K562 (cell line): Measurements from ENCODE around the gene MAN1A1. TPM values are rescaled to one million over a fixed set of nuclear protein-coding genes. Genes with fewer than 3 reads are reported as not detected.
A peak's percentile ranks its signal among the peaks of the same experiment; 100 is the strongest.

ENCODE experiments used
- ATAC-seq: fragments of 200-7000 bp; cut with Tn5 transposase; 3 replicates; pipeline ENCODE4 v1.9.1; 2020; ENCODE audit warnings: moderate library complexity
- BruUV-seq: library from RNA; stranded (reverse); fragments of 400-500 nt; replicated peaks from 2 replicates; lab custom pipeline; 2021; lab: Mats Ljungman, UMichigan
- CTCF ChIA-PET: fragments of 300-600 bp; formaldehyde crosslinking; extraction: SDS; loops from one replicate; lab custom pipeline; 2021; ENCODE audit warnings: low intra/inter-chr PET ratio; lab: Yijun Ruan, JAX
- POLR2A ChIA-PET: fragments of 300-600, 350-650 bp; sonication (Branson Sonifier 250); formaldehyde crosslinking; extraction: SDS; loops from one replicate; lab custom pipeline; 2021; ENCODE audit warnings: antibody characterized with exemption, inconsistent platforms; lab: Yijun Ruan, JAX
- DNase-seq, 4 experiments: peaks; one replicate each; pipeline versions ENCODE4 v3.0.0 to v3.0.0-alpha.2; 2011 to 2018; ENCODE audit warnings: low spot score in 3 of 4, mixed read lengths in 3 of 4; ENCODE audit errors: extremely low read depth in 1 of 4
- FAIRE-seq: peaks from 2 replicates; lab custom pipeline; 2011; peaks lifted over from hg19 to GRCh38; lab: Jason Lieb, UNC
- H2AFZ ChIP-seq: 2 replicates; pipeline ENCODE4 v1.6.0; 2011; ENCODE audit warnings: low read depth, low read length, control low read depth, inconsistent platforms
- H3K27ac ChIP-seq: fragments of 200-600 bp; 3 replicates; pipeline ENCODE4 v1.8.0; 2011; ENCODE audit warnings: low read depth, mild to moderate bottlenecking, control low read depth, inconsistent platforms, low read length, moderate library complexity, mixed read lengths; ENCODE audit errors: extremely low read depth
- H3K27me3 ChIP-seq, 2 experiments: fragments of 300-600 bp in 1 of 2; 2 replicates in 1 of 2; 3 replicates in 1 of 2; pipeline versions ENCODE4 v1.6.0 to v1.8.0; 2011; ENCODE audit warnings: inconsistent platforms in 2 of 2, low read length in 2 of 2, mild to moderate bottlenecking in 1 of 2, mixed read lengths in 1 of 2, moderate library complexity in 1 of 2; ENCODE audit not compliant: control insufficient read depth in 2 of 2, insufficient read depth in 2 of 2
- H3K36me3 ChIP-seq: fragments of 300-600 bp; 3 replicates; pipeline ENCODE4 v1.8.0; 2011; ENCODE audit warnings: mild to moderate bottlenecking, low read length, inconsistent platforms; ENCODE audit not compliant: control insufficient read depth, insufficient read depth
- H3K4me1 ChIP-seq, 2 experiments: fragments of 200-600 bp in 1 of 2; replicated peaks in 1 of 2; 2 replicates in 1 of 2; 3 replicates in 1 of 2; pipeline versions ENCODE4 v1.5.1 to v1.8.0; 2011; ENCODE audit warnings: inconsistent platforms in 2 of 2, low read length in 2 of 2, mild to moderate bottlenecking in 1 of 2, mixed read lengths in 1 of 2, moderate library complexity in 1 of 2; ENCODE audit not compliant: control insufficient read depth in 2 of 2, insufficient read depth in 2 of 2
- H3K4me2 ChIP-seq: 2 replicates; pipeline ENCODE4 v1.6.1; 2011; ENCODE audit warnings: low read length, control low read depth, inconsistent platforms, mixed read lengths; ENCODE audit not compliant: insufficient read depth
- H3K4me3 ChIP-seq: fragments of 200-600 bp; sonication (generic), shearing (Covaris generic); 2 replicates; pipeline ENCODE4 v1.5.1; 2016; ENCODE audit warnings: control low read depth, inconsistent platforms
- H3K79me2 ChIP-seq: fragments of 200-600 bp; 3 replicates; pipeline ENCODE4 v1.8.0; 2011; ENCODE audit warnings: low read length, inconsistent platforms; ENCODE audit not compliant: control insufficient read depth, insufficient read depth
- H3K9ac ChIP-seq, 2 experiments: 2 replicates each; pipeline versions ENCODE4 v1.6.0 to v1.6.1; 2011; ENCODE audit warnings: low read depth in 2 of 2, low read length in 2 of 2, control low read depth in 1 of 2, inconsistent platforms in 1 of 2, mild to moderate bottlenecking in 1 of 2, mixed read lengths in 1 of 2; ENCODE audit not compliant: insufficient read depth in 1 of 2
- H3K9me1 ChIP-seq: one replicate; pipeline ENCODE4 v1.6.0; 2011; ENCODE audit warnings: inconsistent platforms, mild to moderate bottlenecking, low read length, moderate library complexity; ENCODE audit not compliant: control insufficient read depth, insufficient read depth
- H3K9me3 ChIP-seq: replicated peaks from 2 replicates; pipeline ENCODE4 v1.5.1; 2011; ENCODE audit warnings: low read depth, low read length, inconsistent platforms; ENCODE audit not compliant: control insufficient read depth, insufficient read depth
- H4K20me1 ChIP-seq: replicated peaks from 2 replicates; pipeline ENCODE4 v1.6.1; 2011; ENCODE audit warnings: low read length, inconsistent platforms, mixed read lengths; ENCODE audit not compliant: control insufficient read depth, insufficient read depth
- FOXM1 ChIP-seq, 2 experiments: fragments of 450-650 bp in 1 of 2; sonication (generic) in 1 of 2; formaldehyde crosslinking in 1 of 2; IDR thresholded peaks; 2 replicates each; pipeline versions ENCODE4 v1.6.1 to v1.9.0; 2017 to 2022; ENCODE audit warnings: low read depth in 2 of 2, mild to moderate bottlenecking in 2 of 2, missing genetic modification reagents in 1 of 2, moderate library complexity in 1 of 2
- MECOM ChIP-seq: fragments of 250-450 bp; sonication (Bioruptor Pico); IDR thresholded peaks from 2 replicates; pipeline ENCODE4 v1.8.0; 2022; ENCODE audit warnings: inconsistent platforms
- POLR2AphosphoS5 ChIP-seq: IDR thresholded peaks from 2 replicates; pipeline ENCODE4 v1.6.1; 2011; ENCODE audit warnings: mild to moderate bottlenecking, low read depth, low read length, moderate library complexity; ENCODE audit not compliant: control insufficient read depth, insufficient read depth
- RBM17 ChIP-seq: fragments of 200-400 bp; formaldehyde crosslinking; IDR thresholded peaks from 2 replicates; pipeline ENCODE4 v1.6.1; 2017; ENCODE audit warnings: low read depth, mild to moderate bottlenecking, low read length, borderline replicate concordance
- TEAD2 ChIP-seq: fragments of 450-650 bp; IDR thresholded peaks from 2 replicates; pipeline ENCODE4 v1.6.1; 2016; ENCODE audit warnings: missing genetic modification characterization, control low read depth, missing compliant biosample characterization
- ZNF445 ChIP-seq: fragments of 250-450 bp; sonication (Bioruptor Pico); IDR thresholded peaks from 2 replicates; pipeline ENCODE4 v1.4.0; 2020; ENCODE audit warnings: low read depth, mild to moderate bottlenecking, moderate library complexity
- WGBS: fragments of 100-300 bp; shearing (Covaris generic); methylation state at CpG from one replicate; pipeline ENCODE4 v1.1.6; 2016; ENCODE audit warnings: low coverage, mixed read lengths; ENCODE audit not compliant: insufficient coverage; ENCODE audit errors: missing lambda C conversion rate; 5-methylcytosine and 5-hydroxymethylcytosine counted together
- in situ Hi-C: fragments of 300-500 bp; cut with MboI; formaldehyde crosslinking; loops from 4 replicates; pipeline ENCODE4 v1.15.0; 2018; ENCODE audit warnings: inconsistent platforms, mixed read lengths
- intact Hi-C: fragments of 100-400 bp; cut with micrococcal nuclease; formaldehyde crosslinking; loops from 2 replicates; pipeline ENCODE4 v1.14.2; 2022
- polyA plus RNA-seq, 8 experiments: library from polyadenylated mRNA; depleted of rRNA in 4 of 8; stranded (reverse) in 5 of 8; unstranded in 3 of 8; fragments of >200 nt; fragmentation: Nextera tagmentation in 2 of 8; fragmentation: Illumina TruSeq in 1 of 8; extraction: Ambion mirVana in 2 of 8; extraction: Trizol in 1 of 8; gene quantifications; 2 replicates each; pipeline versions ENCODE4 v1.2.1 to v1.2.3, GENCODE V29; 2011 to 2014; ENCODE audit warnings: inconsistent platforms in 1 of 8, missing spikeins in 1 of 8
- total RNA-seq, 7 experiments: library from RNA; depleted of rRNA in 6 of 7; stranded (reverse); fragments of >200 nt in 6 of 7; fragmentation: Illumina TruSeq in 2 of 7; extraction: Trizol in 2 of 7; gene quantifications; 2 replicates each; pipeline versions ENCODE4 v1.2.1 to v1.2.3, GENCODE V29; 2011 to 2021; ENCODE audit warnings: low replicate concordance in 1 of 7
- TF ChIP-seq, protein P1 (sequence below): sonication (generic); formaldehyde crosslinking; IDR thresholded peaks from 2 replicates; pipeline ENCODE4 v1.8.0; 2023; ENCODE audit warnings: mild to moderate bottlenecking, missing genetic modification reagents

MAN1A1 gene
- total and polyA plus RNA-seq, 9 of the 15 experiments (the other 6 are each of a cell fraction or from before 2014, with no cell fraction given) = 24.5 to 78.4 (median 59.7) TPM

DNA sequence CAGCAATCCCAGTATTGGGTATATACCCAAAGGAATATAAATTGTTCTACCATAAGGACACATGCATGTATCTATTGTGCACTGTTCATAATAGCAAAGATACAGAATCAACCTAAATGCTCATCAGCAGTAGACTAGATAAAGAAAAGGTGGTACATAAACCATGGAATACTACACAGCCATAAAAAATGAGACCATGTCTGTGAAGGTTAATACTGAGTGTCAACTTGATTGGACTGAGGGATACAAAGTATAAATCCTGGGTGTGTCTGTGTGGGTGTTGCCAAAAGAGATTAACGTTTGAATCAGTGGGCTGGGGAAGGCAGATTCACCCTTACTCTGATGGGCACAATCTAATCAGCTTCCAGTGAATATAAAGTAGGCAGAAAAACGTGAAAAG is 86.9 kb downstream of the MAN1A1 start (continued):
- TF ChIP-seq MECOM (CRISPR knock-in tag) = no peak
- TF ChIP-seq, protein P1, sequence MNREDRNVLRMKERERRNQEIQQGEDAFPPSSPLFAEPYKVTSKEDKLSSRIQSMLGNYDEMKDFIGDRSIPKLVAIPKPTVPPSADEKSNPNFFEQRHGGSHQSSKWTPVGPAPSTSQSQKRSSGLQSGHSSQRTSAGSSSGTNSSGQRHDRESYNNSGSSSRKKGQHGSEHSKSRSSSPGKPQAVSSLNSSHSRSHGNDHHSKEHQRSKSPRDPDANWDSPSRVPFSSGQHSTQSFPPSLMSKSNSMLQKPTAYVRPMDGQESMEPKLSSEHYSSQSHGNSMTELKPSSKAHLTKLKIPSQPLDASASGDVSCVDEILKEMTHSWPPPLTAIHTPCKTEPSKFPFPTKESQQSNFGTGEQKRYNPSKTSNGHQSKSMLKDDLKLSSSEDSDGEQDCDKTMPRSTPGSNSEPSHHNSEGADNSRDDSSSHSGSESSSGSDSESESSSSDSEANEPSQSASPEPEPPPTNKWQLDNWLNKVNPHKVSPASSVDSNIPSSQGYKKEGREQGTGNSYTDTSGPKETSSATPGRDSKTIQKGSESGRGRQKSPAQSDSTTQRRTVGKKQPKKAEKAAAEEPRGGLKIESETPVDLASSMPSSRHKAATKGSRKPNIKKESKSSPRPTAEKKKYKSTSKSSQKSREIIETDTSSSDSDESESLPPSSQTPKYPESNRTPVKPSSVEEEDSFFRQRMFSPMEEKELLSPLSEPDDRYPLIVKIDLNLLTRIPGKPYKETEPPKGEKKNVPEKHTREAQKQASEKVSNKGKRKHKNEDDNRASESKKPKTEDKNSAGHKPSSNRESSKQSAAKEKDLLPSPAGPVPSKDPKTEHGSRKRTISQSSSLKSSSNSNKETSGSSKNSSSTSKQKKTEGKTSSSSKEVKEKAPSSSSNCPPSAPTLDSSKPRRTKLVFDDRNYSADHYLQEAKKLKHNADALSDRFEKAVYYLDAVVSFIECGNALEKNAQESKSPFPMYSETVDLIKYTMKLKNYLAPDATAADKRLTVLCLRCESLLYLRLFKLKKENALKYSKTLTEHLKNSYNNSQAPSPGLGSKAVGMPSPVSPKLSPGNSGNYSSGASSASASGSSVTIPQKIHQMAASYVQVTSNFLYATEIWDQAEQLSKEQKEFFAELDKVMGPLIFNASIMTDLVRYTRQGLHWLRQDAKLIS = no peak

DNA sequence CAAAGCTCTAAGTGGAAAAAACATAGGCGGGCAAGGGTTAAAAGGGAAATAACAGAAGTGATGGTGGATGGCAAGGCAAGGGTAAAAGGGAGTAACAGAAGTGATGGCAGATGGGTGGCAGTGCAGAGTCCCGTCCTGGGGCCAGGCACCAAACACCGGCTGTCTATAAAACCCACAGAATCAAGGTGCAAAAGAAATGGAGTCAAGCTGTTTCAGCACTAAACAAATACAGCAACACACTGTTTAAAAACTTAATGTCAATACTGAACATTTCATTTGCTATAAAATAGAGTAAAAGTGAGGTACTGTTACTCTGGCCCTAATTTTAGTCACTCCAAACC is 87.6 kb downstream of the MAN1A1 start:
- Histone ChIP-seq H3K4me2 (no peak overlapping the region), H3K27ac (peak overlapping the region; percentile 34; the same call in 1 of the 3 replicates), H3K79me2 (peaks cover 95% of the 10 kb centered on the region), H2AFZ (no peak overlapping the region), H3K4me1 (peaks cover 4 to 32% of the 10 kb centered on the region in 2 experiments; a peak in 4 of 5 replicates), H3K9ac (no peak overlapping the region), H3K9me1 (no peaks in the 10 kb centered on the region), H3K9me3 (no peaks in the 10 kb centered on the region), H3K4me3 (no peak overlapping the region), H4K20me1 (no peaks in the 10 kb centered on the region), H3K27me3 (no peaks in the 10 kb centered on the region), H3K36me3 (peaks cover 33% of the 10 kb centered on the region; the same call in 2 of the 3 replicates)
- no peak for ATAC-seq
- TF ChIP-seq FOXM1 (IDR thresholded peaks at IDR 0.05; ENCODE audit: low read depth) (0 out of 2 replicates have a peak, but pooled peaks have one; percentile 13), FOXM1 (CRISPR knock-in tag; IDR thresholded peaks at IDR 0.05; ENCODE audit: low read depth) (no peak), RBM17 (no peak), TEAD2 (no peak), ZNF445 (no peak), POLR2AphosphoS5 (no peak)
- 94% methylated on average over 3 of the region's 3 CpGs for WGBS
- ChIA-PET CTCF (no interaction called here), POLR2A (interaction anchor here (0.6 kb wide), 1 partner anchor 89 kb away, joined by 3 read pairs; no protein-coding TSS in a partner anchor)
- no peak for DNase-seq
- intact Hi-C loops = no loop called here
- in situ Hi-C loops = no loop called here
- no peak for FAIRE-seq
- no TSS peak for BruUV-seq
